Amniotic stem cell (primary cell): Measurements from ENCODE around the gene AKT3.
"Not testable (repeated sequence)": the region's sequence is repeated elsewhere in the genome, so short reads cannot be mapped to it uniquely, and the experiment has no call there.

ENCODE experiments used
- DNase-seq: peaks from one replicate; lab custom pipeline; 2025; lab: John Stamatoyannopoulos, UW

AKT3 gene

DNA sequence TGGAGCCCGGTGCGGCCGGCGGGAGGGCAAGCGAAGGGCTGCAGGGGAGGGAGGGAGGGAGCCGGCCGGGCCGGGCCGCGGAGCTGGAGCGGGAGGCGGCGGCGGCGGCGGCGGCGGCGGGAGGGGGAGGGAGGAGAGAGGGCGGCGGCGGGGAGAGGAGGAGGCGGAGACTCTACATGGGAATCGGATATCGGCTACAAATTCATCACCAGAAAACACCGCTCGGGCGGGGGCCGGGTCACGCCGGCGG is at the start of gene AKT3:
TSS of gene AKT3 (minus strand) at position 42 of the 250 bp plus-strand sequence. CDS start 7,073 bp downstream, outside the sequence.
- peak; percentile 84 for DNase-seq

DNA sequence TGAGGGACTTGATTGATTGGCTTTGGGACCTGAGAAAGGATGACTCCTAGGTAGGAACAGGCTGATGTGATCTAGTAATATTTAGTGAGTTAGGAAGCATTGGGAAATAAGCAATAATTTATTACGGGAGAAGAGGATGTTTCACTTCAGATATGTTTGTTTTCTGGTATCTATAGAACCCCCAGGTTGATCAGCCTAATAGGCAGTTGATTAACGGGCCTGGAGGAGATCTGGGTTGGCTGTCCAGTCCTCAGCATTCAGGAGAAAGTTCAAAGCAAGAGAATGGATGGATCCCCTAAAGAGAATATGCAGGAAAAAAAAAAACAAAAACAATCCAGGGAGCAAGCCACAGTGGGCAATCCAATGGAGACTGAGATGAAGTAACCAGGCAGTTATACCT is 48.2 kb upstream of the AKT3 start:
- DNase-seq: no peak

DNA sequence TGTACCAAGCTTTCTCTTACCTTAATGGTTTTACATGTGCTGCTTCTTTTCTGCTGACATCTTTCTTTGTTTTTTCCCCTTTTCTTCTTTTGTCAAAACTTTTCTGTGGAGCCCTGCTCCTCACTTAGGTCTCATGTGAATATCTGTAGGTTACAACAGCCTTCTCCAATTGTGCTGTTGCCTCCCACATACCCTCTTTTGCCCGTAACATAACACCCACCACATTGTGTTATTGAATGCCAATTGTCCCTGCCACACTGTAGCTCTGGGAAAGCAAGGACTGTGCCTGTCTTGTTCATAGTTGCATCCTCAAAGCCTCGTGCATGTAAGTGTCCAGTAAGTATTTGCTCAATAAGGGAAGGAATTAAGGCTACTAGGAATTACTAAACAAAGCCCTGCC is 46.3 kb upstream of the AKT3 start:
- DNase-seq: no peak

DNA sequence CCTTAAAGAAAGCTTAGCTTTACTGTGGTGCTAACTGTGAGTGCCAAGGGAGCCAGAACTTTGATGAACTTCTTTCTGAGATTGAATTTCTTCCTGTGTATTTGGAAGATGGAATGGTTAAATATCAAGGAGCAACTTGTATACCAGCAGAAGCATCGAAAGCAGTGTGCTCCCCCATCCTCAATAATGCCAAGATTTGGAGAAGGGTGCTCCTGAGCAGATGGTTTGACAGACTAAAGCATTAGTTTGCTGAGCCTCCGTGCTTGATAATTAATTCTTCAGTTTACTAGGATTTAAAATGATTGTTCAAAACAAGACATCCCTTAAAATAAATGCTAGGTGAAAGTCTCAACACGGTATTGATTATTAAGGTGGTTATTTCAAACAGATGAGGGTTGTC is 42.4 kb upstream of the AKT3 start:
- DNase-seq: no peak

DNA sequence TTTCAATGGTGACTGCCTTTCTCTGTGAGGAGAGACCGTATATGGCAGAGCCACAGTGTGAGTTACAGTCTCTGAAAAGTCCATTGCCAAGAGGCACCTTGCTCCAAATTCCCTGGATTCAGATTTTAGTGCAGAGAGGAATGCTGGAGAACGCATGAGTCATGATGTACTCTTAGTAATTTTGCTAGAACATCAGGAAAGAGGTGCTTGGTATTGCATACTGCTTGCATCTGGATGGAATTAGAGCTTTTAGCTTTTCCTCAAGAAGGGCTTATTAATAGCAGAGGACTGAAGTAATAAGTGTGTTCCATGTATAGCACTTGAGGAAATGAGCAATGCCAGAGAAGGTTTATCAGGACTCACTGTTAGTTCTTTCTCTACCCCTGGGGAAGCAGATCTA is 40.5 kb upstream of the AKT3 start:
- DNase-seq: no peak

DNA sequence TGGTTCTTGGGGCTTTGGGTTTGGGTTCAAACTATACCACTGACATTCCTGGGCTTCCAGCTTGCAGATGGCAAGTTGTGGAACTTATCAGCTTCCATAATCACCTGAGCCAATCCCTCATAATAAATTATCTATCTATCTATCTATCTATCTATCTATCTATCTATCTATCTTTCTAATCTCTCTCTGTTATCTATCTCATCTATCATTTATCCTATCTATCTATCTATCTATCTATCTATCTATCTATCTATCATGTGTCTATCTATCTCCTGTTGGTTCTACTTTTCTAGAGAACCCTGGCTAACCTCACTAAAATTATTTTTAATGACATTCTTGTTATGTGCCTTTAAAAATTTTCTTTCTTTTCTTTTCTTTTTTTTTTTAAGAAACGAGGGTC is 35.8 kb upstream of the AKT3 start:
- no peak for DNase-seq

DNA sequence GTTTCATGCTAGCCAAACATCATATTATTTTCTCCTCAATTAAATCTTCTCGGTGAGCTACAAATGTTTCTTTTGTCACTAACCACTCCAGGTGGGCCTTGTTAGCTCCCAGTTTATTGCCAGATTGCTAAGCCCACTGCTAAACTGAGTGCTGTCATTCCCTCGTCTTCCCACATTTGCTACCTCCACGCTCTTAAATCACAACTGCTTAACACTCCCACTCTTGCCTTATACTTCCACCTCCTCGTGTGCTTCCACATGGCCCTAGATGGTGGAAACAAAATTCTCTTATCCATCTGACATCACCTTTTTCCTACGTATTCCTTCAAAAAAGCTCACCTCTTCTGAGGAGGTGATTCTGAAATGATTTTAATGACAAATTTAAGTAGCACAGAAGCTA is 34.6 kb upstream of the AKT3 start:
- DNase-seq: no peak

DNA sequence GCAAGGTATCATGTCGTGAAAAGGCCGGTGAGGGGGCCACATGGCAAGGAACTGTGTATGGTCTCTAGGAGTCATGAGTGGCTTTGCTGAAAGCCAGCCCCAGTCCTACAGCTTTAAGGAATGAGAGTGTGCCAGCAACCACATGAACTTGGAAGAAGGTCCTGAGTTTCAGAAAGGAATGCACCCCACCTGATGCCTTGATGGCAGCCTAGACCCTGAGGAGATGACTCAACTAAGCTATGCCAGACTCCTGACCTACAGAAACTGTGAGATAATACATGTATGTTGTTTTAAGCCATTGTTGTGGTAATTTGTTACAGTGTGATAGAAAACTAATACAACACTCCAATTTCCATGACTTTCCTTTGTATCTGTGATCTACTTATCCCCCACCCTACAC is 33.5 kb upstream of the AKT3 start:
- DNase-seq: no peak

DNA sequence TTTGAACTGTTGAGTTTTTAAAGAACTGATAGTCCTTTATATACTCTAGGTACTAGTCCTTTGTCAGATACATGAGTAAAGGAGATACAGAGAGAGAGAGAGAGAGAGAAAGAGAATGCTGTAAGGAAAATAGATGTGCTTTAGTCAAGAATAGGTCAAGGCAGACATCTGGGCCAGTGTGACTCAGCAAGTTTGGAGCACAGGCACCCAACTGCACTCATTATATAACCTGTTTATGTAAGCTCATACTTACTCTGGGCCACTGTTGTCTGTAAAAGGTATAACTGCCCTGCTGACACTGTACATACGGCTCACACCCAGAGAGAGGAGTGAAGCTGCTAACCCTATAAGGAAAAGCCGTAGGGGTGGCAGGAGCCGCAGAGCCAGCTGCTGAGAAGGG is 32.2 kb upstream of the AKT3 start:
- no peak for DNase-seq

DNA sequence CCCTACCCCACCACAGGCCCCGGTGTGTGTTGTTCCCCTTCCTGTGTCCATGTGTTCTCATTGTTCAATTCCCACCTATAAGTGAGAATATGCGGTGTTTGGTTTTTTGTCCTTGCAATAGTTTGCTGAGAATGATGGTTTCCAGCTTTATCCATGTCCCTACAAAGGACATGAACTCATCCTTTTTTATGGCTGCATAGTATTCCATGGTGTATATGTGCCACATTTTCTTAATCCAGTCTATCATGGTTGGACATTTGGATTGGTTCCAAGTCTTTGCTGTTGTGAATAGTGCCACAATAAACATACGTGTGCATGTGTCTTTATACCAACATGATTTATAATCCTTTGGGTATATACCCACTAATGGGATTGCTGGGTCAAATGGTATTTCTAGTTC is 27.0 kb upstream of the AKT3 start:
- not testable (repeated sequence) for DNase-seq

DNA sequence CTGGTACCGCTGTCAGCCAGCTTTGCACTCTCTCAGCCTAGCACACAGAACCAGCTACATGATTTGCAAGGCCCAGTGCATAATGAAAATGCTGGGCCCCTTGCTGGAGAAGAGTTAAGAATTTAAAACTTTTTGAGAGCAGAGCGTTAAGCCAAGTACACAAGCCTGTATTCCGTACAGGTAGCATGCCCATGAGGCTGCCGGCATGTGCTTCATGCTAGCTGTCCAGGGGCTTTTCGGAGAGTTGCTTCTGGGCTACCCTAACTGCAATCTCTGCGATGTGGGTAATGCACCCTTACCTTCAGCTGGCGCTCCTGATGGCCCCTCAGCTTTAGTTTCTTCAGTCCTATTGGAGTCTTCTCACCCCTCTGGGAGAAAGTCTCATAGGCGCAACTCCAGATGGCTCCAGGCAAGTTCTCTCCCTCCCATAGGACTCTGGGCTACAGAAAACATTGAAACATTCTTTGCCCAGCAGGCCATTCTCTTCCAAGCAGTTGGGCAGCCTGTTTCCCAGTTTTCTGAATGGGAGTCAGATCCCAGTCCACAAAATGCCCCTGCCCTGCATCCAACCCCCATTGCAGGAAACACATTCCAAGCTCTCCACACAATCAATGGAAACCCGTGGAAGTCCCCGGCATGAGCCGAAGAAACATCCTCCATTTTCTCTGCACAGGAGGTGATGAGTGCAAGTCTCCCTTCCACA is 5.7 kb upstream of the AKT3 start:
- no peak for DNase-seq

DNA sequence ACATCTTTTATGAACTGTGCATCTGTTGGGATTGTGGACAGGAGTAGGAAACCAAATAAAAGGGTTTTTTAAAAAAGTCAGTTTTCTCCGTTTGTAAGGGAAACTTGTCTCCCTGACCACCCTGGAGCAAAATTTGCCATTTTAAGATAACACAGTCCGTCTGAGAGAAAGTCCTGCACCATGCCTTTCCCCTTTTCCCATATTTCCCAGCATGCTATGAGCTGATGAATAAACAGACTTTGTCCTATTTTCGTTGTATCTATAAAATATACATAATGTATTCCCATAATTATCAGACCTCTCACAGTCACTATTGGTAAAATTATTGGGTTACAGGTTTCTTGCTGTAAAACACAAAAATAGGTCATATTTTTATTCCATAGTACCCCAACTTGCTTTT is 1.7 kb upstream of the AKT3 start:
- no peak for DNase-seq

DNA sequence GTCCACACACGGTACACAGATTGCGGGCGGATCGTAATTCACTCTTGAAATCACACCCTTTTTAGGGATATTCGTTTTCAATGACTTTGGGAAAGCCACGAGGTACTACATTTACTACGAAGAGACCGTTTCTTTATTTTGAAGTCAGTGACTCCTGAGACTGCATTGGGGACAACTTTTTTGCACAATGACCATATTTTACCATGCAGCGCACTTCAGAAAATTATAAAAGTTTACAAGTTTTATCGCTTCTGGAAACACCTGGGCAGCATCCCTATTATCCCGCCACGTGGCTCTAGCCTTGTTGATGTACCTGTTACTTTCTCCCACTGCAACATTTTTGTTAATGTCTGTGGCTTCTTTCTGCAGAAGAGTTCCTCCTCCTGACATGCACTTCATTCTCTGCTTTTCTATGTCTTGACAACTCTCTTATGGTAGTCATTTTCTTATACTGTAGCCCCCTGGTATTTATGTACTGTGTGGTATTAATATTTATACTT is 1.3 kb upstream of the AKT3 start:
- DNase-seq: no peak

DNA sequence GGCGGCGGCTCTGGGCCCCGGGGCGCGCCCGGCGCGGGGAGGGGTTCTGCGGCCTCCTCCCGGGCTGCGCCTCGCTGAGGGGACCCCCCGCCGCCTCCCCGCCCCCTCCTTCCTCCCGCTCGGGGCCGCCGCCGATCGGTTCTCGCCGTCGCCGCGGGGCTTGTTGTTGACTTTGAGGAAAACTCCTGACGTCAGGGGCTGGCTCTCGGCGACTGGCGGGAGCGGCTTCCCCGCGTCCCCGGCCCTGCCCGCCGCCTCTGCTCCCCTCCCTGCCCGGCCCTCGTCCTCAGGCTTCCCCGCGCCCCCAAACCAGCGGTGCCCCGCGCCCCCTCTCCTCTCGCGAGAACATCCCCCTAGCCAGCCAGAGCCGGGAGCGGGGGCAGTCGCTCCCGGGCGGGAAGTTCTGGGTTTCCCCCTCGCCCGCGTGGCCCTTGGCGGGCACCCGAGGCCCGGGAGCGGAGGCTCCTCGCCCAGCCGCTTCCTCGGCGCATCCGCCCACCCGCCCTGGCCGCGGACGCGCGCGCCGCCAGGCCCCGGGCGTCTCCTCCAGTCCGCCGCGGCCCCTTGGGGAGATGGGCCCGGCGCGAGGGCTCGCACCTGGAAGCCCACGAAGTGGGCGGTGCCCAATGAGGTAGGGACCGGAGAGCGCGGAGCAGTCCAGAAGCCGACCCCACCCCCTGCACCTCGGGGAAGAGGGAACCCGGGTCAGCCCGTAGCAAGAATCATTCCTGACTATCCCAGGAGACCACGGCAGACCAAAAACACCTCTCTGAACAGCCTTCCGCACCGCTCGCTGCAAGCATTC is 611 bp upstream of the AKT3 start:
- peak; percentile 84 for DNase-seq

DNA sequence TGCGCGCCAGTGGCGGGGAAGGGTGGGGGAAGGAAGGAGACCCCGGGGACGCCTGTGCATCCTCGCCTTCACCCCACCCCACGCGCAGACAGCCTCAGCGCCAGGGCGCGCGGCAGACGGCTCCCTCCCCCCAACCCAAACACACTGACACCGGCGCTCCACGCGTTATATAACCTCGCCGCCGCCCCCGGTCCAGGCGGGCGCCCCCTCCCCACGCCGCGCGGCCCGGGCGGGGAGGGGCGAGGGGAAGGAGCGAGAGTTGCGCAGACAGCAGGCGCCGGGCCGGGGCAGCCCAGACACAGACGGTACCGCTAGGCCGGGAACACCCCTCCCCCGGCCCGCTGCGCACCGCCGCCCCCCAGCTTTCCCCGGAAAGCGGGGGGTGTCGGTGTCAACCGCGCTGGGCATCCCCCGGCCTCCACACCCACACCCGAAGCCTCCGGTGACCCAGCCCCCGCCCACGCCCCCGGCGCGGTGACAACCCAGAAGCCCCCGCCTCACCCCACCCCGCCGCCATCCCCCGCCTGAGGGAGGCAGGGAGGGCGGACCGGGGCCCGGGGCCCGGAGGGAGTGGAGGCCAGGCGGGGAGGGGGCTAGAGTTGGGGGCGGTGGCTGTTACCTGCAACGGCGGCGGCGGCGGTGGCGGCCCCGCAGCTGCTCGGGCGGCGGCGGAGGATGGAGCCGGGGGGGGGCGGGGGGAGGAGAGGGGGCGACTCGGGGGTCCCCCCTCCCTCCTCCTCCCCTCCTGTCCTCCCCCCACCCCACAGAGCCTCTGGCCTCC is 432 bp downstream of the AKT3 start:
- no peak for DNase-seq

DNA sequence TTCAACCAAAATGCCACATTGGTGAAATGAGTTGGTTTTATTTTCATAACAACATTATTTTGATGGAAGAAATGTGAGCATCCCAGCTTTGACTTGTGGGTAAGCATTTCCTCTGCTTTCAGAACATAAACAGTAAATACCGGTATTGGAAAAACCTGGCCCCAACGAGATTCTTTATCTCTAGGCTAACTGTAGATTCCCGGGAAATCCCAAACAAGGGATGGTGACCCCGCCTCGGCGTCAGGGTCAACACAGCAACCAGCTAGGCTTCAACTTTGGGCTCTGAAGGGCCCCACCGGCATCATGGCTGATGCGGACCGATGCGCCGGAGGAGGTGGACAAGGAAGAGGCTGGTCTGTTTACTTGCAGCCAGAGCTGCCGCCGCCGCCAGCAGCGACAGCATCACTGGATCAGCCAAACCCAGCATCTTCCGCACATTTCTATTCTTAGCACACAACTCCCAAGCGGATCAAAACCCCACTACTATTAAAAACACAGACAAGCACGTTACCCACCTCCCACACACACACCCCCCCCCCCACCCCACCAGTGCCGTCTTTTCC is 1.1 kb downstream of the AKT3 start:
- DNase-seq: peak; percentile 5

DNA sequence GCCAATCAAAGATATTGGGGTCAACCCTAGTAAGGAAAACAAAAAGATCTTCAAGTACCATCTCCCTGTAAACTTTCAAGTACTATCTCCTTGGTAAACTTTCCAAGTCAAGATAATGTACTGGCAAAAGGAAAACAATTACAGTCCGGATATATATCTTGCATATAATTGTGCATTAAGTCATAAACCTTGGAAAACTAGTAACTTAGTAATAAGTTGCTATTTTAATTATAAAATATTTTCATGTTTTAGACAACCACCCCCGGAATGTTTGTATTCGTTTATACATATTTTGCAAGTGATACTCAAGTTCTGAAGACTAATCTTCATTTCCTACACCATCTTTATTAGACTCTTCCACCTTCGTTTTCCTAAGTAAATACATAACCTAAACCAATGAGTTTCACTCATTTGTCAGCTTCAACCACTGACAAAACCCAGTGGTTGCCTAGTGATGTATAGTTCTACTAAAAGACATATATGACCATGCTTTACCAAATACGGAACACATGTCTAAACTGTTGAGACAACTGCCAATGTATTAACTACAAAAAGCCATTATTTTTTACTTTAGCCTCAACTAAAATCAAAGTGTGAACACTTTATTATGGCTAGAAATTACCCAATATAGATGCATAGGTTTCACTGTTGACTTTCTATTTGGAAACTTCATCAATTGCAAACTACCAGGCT is 1.7 kb downstream of the AKT3 start:
- no peak for DNase-seq

DNA sequence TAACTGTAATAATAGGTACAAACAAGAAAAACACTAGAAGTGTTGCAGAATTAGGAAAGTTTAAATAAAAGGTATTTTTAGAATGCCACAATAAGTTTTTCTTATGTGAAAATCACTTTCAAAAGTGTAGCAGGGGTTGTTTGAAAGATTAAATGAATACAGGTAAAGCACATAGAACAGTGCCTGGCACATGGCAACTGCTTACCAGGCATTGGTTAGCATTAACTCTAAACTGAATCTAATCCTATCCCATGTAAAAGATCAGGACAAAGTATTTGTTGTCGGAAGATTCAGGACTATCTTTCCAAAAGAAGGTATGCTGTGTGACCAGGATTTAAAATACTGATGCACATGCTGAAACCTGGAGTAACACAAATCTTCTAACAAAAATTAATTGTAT is 3.3 kb downstream of the AKT3 start:
- DNase-seq: no peak

DNA sequence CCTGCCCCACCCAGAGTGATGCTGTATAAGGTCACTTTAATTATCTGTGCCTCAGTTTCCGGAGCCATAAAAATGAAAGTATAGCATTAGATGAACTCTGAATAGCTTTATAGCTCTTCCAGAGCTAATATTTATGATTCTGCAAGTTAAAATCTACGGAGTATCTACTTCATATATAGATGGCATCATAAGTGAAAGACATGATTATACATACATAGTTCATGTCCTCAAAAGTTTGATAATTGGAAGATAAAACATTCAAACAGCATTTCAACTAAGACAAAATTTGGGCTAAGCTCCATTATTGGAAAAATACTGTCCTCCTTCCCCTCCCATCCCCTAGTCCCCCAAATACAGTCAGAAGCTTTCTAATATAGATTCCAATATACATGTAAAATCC is 4.2 kb downstream of the AKT3 start:
- DNase-seq: no peak

DNA sequence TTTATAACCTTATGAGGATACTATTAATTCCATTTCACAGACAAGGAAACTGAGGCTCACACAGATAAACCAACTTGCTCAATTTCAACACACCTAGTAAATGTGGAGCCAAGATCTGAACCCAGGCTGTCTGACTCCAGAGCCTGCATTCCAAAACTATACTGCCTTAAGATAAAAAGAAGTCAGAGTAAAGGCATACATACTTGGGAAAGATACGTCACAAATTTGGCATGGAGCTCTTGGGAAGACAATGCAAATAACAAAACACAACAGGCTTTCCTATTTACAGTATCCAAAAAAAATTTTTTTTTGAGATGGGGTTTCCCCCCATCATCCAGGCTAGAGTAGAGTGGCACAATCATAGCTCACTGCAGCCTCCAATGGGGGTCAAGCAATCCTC is 5.9 kb downstream of the AKT3 start:
- no peak for DNase-seq

DNA sequence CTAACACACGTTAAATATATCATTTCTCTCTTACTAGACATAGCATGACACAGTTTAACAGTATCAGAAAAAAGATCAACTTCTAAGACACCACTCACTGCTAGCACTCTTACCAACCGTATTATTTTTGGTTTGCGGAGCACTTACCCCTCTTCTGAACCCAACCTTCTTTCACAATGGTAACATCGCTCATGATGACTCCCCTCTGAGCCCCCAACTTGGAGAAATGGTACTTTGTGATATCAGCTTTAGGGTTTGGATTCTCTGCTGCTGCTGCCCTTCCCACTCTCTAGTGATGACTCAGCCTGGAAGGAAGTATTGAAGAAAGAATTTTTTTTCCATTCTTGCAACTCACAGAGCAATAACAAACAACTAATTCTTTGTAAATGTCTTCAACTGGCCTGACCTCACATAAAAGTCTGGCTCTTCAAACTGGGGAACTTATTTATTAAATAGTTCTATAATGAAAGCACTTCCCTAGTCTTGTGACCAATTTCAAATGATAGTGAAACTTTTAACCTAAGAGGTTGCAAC is 7.0 kb downstream of the AKT3 start:
- peak; percentile 35 for DNase-seq

DNA sequence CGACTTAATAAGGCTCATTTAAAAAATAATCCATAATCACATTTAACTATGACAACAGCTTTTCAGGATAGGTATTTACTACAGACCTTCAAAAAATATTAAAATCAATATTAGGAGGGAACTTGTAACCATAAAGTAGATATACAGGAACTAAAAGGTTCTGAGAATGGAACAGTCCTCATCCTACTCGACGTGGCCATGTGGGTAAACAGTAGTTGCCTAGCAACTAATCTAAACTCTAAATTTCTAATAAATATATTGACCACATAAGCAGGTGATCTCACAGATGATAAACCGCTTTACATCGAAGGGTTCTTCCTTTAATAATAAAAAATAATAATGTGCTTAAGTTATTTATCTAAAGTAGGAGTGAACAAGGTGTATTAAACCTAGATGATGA is 7.9 kb downstream of the AKT3 start:
- no peak for DNase-seq
